ENCODE data around the gene KSR2.

The KSR2 gene

GRCh38 chr12:117582135-117582784, 386.5 kb downstream of the KSR2 start:
- no peak for DNase-seq (ENCODE audit: low read depth in 3 of 3)

- DNase-seq (ENCODE audit: low read depth in 3 of 3), result no peak
Observed at GRCh38 chr12:117580718-117581062, 388.1 kb downstream of the KSR2 start.

- no peak for DNase-seq (ENCODE audit: low read depth in 3 of 3)
Observed at GRCh38 chr12:117580015-117580717, 388.6 kb downstream of the KSR2 start.

GRCh38 chr12:117577122-117577657, 391.6 kb downstream of the KSR2 start:
- DNase-seq (ENCODE audit: low read depth in 3 of 3), result no peak

- no peak for DNase-seq (ENCODE audit: low read depth in 3 of 3)
Observed at GRCh38 chr12:117576053-117576452, 392.7 kb downstream of the KSR2 start.

- no peak for DNase-seq (ENCODE audit: low read depth in 3 of 3)
Observed at GRCh38 chr12:117574655-117575054, 394.1 kb downstream of the KSR2 start.

- no peak for DNase-seq (ENCODE audit: low read depth in 3 of 3)
Observed at GRCh38 chr12:117572755-117573154, 396.0 kb downstream of the KSR2 start.

- DNase-seq (ENCODE audit: low read depth in 3 of 3), result no peak
Observed at GRCh38 chr12:117571321-117571720, 397.5 kb downstream of the KSR2 start.

- no peak for DNase-seq (ENCODE audit: low read depth in 3 of 3)
Observed at GRCh38 chr12:117570608-117571007, 398.2 kb downstream of the KSR2 start.

- no peak for DNase-seq (ENCODE audit: low read depth in 3 of 3)
Observed at GRCh38 chr12:117567644-117568216, 401.1 kb downstream of the KSR2 start.

GRCh38 chr12:117564881-117565280, 403.9 kb downstream of the KSR2 start:
- no peak for DNase-seq (ENCODE audit: low read depth in 3 of 3)

GRCh38 chr12:117563706-117564105, 405.1 kb downstream of the KSR2 start:
- no peak for DNase-seq (ENCODE audit: low read depth in 3 of 3)

- DNase-seq (ENCODE audit: low read depth in 3 of 3), result no peak
Observed at GRCh38 chr12:117563007-117563406, 405.8 kb downstream of the KSR2 start.

GRCh38 chr12:117561990-117562389, 406.8 kb downstream of the KSR2 start:
- DNase-seq (ENCODE audit: low read depth in 3 of 3), result no peak

- no peak for DNase-seq (ENCODE audit: low read depth in 3 of 3)
Observed at GRCh38 chr12:117559978-117560377, 408.8 kb downstream of the KSR2 start.

GRCh38 chr12:117555889-117556288, 412.9 kb downstream of the KSR2 start:
- no peak for DNase-seq (ENCODE audit: low read depth in 3 of 3)

- no peak for DNase-seq (ENCODE audit: low read depth in 3 of 3)
Observed at GRCh38 chr12:117552971-117553370, 415.8 kb downstream of the KSR2 start.

GRCh38 chr12:117551665-117552064, 417.1 kb downstream of the KSR2 start:
- DNase-seq (ENCODE audit: low read depth in 3 of 3), result no peak

- DNase-seq (ENCODE audit: low read depth in 3 of 3), result no peak
Observed at GRCh38 chr12:117547209-117547608, 421.6 kb downstream of the KSR2 start.

- no peak for DNase-seq (ENCODE audit: low read depth in 3 of 3)
Observed at GRCh38 chr12:117545216-117545615, 423.6 kb downstream of the KSR2 start.

- no peak for DNase-seq (ENCODE audit: low read depth in 3 of 3)
Observed at GRCh38 chr12:117540011-117540410, 428.8 kb downstream of the KSR2 start.

- no peak for DNase-seq (ENCODE audit: low read depth in 3 of 3)
Observed at GRCh38 chr12:117538926-117539325, 429.9 kb downstream of the KSR2 start.
